Middle frontal gyrus (tissue), 1 donor: ENCODE data around the gene DAPP1.

Source experiments
- DNase-seq: peaks from one replicate; pipeline ENCODE4 v3.0.0-alpha.2; 2015; ENCODE audit warnings: low spot score; ENCODE audit errors: extremely low spot score

The DAPP1 gene

GRCh38 chr4:99894998-99895397 is 78.4 kb downstream of the DAPP1 start:
- no peak for DNase-seq

GRCh38 chr4:99915449-99915848 is 98.8 kb downstream of the DAPP1 start:
- DNase-seq = no peak

- no peak for DNase-seq
These were observed 100.9 kb downstream of the DAPP1 start for GRCh38 chr4:99917575-99917974.

GRCh38 chr4:99918656-99919055 is 102.0 kb downstream of the DAPP1 start:
- no peak for DNase-seq
